A204.1 (cell line): ENCODE measurements around the gene RGS2.

ENCODE experiments used
- FAIRE-seq: peaks from 2 replicates; lab custom pipeline; 2012; peaks lifted over from hg19 to GRCh38; lab: Jason Lieb, UNC

The RGS2 gene

DNA sequence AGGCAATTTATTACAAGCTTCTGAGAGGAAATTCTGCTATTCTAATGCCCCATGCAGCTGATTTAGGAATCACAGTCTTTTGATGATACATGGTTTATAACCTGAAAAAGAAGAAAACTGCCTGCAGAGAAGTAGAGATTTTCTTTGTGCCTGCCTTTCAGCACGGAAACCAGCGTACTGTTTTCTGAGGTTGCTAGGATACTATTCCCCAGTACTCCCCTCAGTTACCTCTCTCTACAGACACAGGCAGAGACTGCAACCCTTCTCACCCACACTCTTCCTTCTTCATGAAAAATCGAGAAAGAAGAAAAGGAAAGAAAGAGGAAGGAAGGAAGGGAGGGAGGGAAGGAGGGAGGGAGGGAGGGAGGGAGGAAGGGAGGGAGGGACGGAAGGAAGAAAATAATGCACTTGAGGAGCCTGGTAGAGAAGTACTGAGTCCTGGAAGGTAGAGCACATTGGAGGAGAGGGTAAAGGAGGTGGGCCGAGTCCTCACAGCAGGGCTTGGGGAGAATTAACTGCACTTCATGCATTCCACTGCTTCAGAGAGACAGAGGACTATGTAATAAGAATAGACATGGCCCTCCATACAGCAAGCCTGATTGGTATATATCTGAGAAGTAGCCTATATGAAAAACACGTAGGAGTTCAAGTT is 21.9 kb downstream of the RGS2 start:
- no peak for FAIRE-seq

DNA sequence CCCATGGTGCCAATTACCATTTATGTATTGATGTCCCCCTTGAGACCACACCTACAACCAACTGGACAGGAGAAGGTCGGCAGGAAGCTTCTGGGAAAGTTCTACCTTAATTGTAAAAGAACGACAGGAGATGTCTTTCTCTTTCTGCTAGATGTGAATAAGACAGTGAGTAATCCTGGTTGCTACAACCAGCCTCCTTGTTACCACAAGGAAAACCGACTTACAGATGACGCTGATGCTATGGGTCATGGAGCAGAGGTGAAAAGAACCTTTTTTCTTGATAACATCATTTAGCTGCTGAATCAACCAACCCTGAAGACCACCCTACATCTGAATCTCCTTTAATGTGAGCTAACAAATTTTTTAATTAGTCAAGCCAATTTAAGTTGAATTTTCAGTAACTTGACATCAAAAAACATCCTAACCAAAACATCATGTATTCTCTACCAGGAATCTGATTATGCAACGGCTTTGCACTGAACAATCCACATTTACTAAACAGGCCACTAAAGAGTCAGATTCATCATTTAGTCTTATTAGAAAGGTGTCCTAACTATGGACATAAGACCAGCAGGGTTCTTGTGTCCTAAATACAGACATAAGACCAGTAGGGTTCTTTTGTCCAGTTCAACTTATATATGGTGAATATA is 23.0 kb downstream of the RGS2 start:
- no peak for FAIRE-seq

DNA sequence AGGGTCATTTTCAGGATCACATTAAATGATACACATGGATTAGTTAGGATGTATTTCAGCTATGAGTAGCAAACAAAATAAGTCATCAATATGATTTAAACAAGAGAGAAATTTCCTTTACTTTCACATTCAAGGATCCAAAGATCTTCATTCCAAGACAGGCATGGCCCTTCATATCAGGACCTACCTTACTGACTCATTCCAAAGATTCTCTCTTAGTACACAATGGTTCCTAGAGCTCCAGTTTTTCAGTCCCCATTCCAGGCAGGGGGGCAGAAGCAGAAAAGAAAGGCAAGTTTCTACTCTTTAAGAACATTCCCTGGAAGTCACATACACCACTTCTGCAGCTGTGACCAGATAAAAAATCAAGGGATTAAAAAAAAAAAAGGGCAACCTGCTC is 23.7 kb downstream of the RGS2 start:
- FAIRE-seq = no peak

DNA sequence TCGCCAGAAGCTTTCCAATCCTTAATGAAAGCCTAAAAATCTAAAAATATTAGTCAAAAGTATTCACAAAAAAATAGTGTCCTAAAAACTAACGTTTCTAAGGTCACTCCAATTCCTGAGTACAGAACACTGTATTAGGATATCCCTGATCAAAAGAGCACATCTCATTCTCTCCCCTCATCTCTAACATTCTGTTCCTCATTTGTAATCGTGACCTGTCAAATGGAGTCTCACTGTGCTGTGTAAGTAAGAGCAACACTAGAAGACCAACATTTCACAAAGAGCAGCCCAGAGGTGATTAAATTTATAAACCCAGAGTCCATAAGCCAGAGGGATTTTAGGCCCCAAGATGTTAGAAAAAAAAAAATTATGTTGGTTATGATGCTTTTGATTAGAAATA is 26.3 kb downstream of the RGS2 start:
- FAIRE-seq = no peak

DNA sequence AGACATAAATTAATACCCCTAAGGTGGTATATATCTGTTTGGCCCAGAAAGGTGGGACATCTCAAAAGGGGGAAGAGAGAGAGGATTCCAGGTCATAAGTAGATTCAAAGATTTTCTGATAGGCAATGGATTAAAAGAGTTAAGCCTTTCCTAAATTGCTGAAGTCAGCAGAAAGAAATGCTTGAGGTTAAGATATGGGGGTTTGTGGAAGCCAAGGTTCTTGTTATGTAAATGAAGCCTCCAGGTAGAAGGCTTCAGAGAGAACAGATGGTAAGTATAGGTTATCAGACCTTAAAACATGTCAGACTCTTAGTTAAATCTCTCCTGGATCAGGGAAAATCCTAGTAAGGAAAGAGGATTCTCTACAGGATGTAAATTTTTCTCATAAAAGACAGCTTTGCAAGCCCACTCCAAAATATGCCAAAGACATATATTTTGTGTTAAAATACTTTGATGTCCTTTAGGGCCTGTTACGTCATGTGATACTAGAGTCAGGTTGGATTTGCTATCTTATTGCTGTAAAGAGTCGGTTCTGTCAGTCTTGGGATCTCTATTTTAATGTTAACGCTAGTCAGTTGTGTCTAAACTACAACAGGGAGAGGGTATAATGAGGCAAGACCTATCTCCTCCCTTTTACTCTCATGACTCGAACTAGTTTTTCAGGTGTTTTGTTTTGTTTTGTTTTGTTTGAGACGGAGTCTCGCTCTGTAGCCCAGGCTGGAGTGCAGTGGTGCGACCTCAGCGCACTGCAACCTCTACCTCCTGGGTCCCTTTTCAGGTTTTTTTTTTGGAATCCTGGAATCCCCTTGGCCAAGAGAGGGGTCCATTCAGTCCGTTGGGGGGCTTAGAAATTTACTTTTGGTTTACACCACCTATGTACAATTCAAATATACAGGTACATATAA is 30.6 kb downstream of the RGS2 start:
- FAIRE-seq = no peak

DNA sequence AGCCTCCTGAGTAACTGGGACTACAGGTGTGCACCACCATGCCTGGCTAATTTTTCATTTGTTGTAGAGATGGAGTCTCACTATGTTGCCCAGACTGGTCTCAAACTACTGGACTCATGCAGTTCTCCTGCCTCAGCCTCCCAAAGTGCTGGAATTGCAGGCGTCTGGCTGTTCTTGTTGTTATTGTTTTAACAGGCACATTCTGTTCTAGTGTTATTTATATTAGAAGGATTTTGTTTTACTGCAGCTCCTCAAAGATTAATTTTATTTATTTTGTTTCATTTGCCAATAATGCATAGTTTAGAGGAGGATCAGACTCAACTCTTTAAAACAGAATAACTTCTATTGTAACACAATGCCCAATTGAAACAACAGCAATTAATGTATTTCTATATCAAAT is 35.5 kb downstream of the RGS2 start:
- FAIRE-seq = no peak

DNA sequence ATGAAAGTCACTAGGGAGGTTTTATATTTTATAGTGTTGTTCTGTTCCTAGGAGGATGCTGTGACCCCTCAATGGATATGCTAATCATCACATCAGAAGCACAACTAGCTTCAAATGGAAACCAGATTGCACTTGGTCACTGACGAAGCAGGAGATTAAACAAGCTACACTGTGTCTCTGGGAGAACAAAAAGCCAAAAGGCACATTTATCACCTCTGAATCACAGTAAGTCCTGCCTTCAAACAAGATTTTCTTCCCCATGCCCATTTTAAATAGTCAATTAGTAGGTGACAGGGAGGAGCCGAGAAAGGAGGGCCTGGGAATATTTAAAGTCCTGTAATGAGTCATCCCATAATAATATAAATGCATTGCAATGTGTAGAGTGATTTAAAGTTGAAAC is 38.1 kb downstream of the RGS2 start:
- FAIRE-seq = no peak

DNA sequence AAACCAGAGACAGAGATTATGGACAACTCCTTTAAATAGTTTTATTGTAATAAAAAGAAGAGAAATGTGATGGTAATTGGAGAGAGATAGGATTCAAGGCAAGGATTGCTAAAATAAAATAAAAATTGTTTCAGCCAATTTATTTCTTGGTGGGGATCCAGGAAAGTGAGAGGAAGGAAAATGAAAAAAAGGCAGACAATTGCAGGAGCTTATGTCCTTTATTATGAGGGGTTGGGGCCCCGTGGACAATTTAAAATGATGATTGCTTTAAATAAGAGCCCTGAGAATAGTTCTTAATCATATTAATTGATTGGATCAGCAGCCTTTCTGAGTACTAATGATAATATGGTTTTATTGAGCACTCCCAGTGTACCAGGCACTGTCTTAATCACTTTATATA is 40.2 kb downstream of the RGS2 start:
- no peak for FAIRE-seq

DNA sequence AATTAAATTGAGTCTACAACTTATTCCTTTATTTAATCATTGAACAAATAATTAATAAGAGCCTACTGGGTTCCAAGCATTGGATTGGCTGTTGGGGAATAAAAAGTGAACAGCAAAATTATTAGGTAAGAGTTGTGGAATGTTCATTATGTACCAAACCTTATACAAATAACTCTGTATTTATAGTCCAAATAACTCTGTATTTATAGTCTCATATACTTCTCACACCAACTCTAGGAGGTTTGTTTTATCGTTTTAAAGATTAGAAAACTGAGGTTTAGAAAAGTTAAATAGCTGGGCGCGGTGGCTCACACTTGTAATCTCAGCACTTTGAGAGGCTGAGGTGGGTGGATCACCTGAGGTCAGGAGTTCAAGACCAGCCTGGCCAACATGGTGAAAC is 40.6 kb downstream of the RGS2 start:
- FAIRE-seq = no peak

DNA sequence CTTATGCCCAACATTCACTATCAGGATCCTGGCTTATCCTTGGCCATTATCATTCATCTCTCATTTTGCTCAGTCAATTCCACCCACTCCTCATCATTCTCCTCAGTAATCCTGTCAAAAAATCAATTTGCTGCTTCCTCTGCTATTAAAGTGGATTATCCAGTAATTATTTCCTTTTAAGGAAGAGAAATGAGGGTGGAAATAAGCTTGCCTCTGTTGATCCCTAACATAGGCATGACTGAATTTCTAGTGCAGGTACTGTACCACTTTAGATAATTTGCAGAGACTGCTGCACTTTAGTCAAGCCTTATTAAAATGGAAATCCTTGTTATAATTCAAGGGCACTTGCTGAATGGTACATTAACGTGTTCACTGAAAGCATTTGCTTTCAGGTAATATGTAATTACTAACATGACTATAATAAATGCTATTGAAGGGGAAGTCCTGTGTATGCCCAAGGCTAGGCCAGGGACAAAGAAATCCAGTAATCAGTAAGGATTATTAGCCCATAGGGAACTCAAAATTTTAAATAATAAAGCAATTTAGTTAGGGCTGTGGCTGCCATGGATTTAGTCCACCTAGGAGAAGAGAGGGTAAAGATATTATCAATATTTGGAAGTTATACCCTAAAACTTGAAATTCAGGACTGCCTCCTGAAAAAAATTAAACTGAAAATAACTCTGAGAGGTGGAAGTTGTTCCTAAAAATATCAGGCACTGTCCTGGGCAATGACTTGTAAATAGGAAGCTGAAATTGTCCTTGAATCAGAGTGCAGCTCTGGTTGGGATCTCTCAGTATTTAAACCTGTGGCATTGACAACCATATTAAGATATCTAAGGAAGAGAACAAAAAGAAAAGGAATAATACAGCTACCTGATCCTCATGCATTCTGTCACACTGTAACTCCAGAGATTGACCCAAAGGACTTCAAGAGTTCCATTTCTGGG is 43.4 kb downstream of the RGS2 start:
- FAIRE-seq = no peak

DNA sequence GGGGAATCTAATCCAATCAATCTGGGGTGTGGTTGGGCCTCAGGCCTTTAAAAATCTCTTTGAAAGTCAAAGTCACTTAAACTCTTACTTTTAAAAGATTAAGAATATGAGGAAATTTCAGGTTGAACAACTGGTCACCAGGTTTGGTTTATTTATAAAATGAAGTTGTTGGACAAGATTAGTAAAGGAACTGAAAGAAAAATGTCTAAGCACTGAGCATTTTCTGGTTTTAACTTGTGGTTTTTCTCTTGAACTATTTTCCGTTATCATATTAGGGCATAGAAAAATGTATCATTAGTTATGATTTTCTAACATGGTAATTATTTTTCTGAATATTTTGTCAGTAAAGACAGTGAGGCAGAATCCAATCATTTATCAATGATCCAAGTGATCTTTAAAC is 49.6 kb downstream of the RGS2 start:
- no peak for FAIRE-seq

DNA sequence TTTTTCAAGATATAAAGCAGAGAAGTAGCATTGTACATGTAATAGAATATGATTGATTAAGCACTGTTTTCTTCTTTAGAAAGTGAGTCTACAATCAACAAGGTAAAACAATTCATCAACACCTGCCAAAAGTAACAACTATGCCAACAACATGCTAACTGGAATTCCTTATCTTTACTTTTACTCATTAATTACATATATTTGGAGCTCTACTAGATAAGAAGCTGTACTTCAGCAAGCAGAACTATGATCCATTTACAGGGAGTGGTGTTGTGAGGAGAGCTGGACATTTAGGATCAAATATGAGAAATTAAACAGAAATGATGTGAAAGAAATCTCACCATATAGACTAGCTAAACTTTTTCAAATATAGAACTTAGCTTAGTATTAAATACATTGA is 51.0 kb downstream of the RGS2 start:
- FAIRE-seq = no peak

DNA sequence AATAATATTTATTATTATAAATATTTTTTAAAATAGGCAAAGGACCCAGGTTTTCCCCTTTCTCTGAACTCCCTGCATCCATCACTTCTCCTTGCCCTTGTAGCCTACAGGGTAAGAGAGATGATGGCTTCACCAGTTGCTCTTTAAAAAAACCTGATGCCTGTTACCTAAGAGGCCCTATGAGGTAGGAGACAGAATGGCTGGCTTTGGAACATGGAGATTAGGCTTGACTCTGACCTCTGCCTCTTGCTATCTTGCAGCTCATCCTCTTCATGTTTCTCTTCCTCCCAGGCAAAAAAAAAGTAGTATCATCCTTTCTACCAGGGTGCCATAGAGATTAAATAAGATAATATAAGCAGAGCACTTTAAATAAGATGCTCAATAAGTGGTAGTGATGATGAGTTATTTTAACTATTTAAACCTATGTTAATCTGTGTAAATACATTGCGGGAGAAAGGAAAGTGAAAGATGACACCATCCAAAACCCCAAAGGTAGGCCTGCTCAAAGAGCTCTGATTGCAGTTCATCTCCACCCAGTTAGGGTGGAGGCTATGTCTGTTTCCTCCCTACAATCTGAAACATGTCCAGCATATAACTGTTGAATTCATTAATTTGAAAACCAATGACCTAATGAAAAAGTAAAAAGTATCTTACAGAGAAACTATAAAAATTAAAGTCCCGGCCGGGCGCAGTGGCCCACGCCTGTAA is 51.8 kb downstream of the RGS2 start:
- FAIRE-seq = no peak

DNA sequence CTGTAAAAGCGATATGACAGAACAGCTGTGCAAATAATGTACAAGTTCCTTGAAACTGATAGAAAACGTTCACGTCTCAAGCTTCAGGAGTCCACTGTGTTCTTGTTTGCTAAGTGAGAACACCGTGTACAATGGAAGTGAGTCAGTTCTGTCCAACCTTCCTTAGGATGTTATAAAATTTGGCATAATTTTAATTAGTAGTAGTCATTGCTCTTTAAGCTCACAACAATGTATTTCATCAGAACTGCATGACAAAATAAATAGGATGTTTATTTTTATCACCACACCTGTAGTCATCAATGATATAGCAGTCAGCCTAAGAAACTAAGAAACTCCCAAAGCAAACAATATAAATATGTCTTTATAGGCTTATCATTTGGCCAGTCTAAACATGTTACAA is 53.0 kb downstream of the RGS2 start:
- no peak for FAIRE-seq
